ENCODE results near the gene ARID1B.
"Not testable (repeated sequence)": the region's sequence is repeated elsewhere in the genome, so short reads cannot be mapped to it uniquely, and the experiment has no call there.

ARID1B gene

GRCh38 chr6:157134402-157135047, 357.3 kb downstream of the ARID1B start:
- no peak for DNase-seq (ENCODE audit: low read depth)

GRCh38 chr6:157135691-157136090, 358.5 kb downstream of the ARID1B start:
- no peak for DNase-seq (ENCODE audit: low read depth)

- DNase-seq (ENCODE audit: low read depth) = no peak
Observed at GRCh38 chr6:157137501-157137900, 360.3 kb downstream of the ARID1B start.

GRCh38 chr6:157139054-157139708, 362.0 kb downstream of the ARID1B start:
- no peak for DNase-seq (ENCODE audit: low read depth)

- peak; percentile 7 for DNase-seq (ENCODE audit: low read depth)
Observed at GRCh38 chr6:157143171-157143889, 366.2 kb downstream of the ARID1B start.

GRCh38 chr6:157143890-157144798, 367.0 kb downstream of the ARID1B start:
- no peak for DNase-seq (ENCODE audit: low read depth)

GRCh38 chr6:157144859-157145568, 367.8 kb downstream of the ARID1B start:
- no peak for DNase-seq (ENCODE audit: low read depth)

- no peak for DNase-seq (ENCODE audit: low read depth)
Observed at GRCh38 chr6:157145656-157146285, 368.6 kb downstream of the ARID1B start.

- DNase-seq (ENCODE audit: low read depth) = not testable (repeated sequence)
Observed at GRCh38 chr6:157147054-157148026, 370.2 kb downstream of the ARID1B start.

- no peak for DNase-seq (ENCODE audit: low read depth)
Observed at GRCh38 chr6:157148391-157149323, 371.5 kb downstream of the ARID1B start.

GRCh38 chr6:157150076-157150475, 372.9 kb downstream of the ARID1B start:
- no peak for DNase-seq (ENCODE audit: low read depth)

- DNase-seq (ENCODE audit: low read depth) = no peak
Observed at GRCh38 chr6:157151029-157151428, 373.9 kb downstream of the ARID1B start.

- DNase-seq (ENCODE audit: low read depth) = no peak
Observed at GRCh38 chr6:157151989-157152388, 374.8 kb downstream of the ARID1B start.

GRCh38 chr6:157152556-157152955, 375.4 kb downstream of the ARID1B start:
- DNase-seq (ENCODE audit: low read depth) = no peak

- no peak for DNase-seq (ENCODE audit: low read depth)
Observed at GRCh38 chr6:157155804-157156203, 378.6 kb downstream of the ARID1B start.

GRCh38 chr6:157157258-157157657, 380.1 kb downstream of the ARID1B start:
- no peak for DNase-seq (ENCODE audit: low read depth)

- DNase-seq (ENCODE audit: low read depth) = no peak
Observed at GRCh38 chr6:157158456-157158855, 381.3 kb downstream of the ARID1B start.

- no peak for DNase-seq (ENCODE audit: low read depth)
Observed at GRCh38 chr6:157158897-157159296, 381.7 kb downstream of the ARID1B start.

GRCh38 chr6:157159348-157159747, 382.2 kb downstream of the ARID1B start:
- DNase-seq (ENCODE audit: low read depth) = no peak
